Mucosa of descending colon (tissue), 3 donors: ENCODE data around the gene YEATS4. TPM values are rescaled to one million over a fixed set of nuclear protein-coding genes. Genes with fewer than 3 reads are reported as not detected.

Source experiments
- ATAC-seq: fragments of 200-7000 bp; cut with Tn5 transposase; one replicate; pipeline ENCODE4 v1.9.1; 2020; ENCODE audit warnings: mild to moderate bottlenecking, moderate library complexity
- DNase-seq, 3 donors: peaks; one replicate each; pipeline ENCODE4 v3.0.0-alpha.2; 2020
- H3K36me3 ChIP-seq: fragments of 200-600 bp; one replicate; pipeline ENCODE4 v1.8.0; 2021; ENCODE audit warnings: low read depth, mild to moderate bottlenecking
- H3K4me1 ChIP-seq: fragments of 200-600 bp; one replicate; pipeline ENCODE4 v1.8.0; 2021; ENCODE audit warnings: low read depth, mild to moderate bottlenecking
- H3K4me3 ChIP-seq: fragments of 200-600 bp; one replicate; pipeline ENCODE4 v1.8.0; 2021; ENCODE audit warnings: mild to moderate bottlenecking
- H3K9me3 ChIP-seq: fragments of 200-600 bp; one replicate; pipeline ENCODE4 v1.8.0; 2021; ENCODE audit warnings: mild to moderate bottlenecking
- intact Hi-C, 2 donors: fragments of 100-400 bp; cut with DNase I in 1 of 2; cut with micrococcal nuclease in 1 of 2; formaldehyde crosslinking; loops; one replicate each; pipeline versions ENCODE4 v1.11.0 to v1.11.1; 2022; cut with DNase I, micrococcal nuclease
- total RNA-seq, 3 donors: library from RNA; stranded (reverse); fragmentation: NEBNext Ultra II Directional in 2 of 3; extraction: Animal tissue kit (Norgen Biotek cat#: 25700) in 2 of 3; gene quantifications; one replicate each; pipeline versions ENCODE4 v1.2.1 to v1.2.4, GENCODE V29; 2021 to 2023
- TF ChIP-seq, protein P1 (sequence below): fragments of 200-600 bp; IDR thresholded peaks from one replicate; pipeline ENCODE4 v1.8.0; 2022; ENCODE audit warnings: antibody characterized with exemption, mild to moderate bottlenecking
- donor health status: DM: no; HTN: no; CAD: no; lungs with moderate emphysema.
- donor health status: DM: no; HTN: no; CAD: no.
- donor health status: DM: no; HTN: yes; CAD: no.

YEATS4 gene
- total RNA-seq, 3 donors from 2014 or later: 8.8 to 12.8 (median 10.7) TPM

GRCh38 chr12:69350777-69351176, 8.8 kb upstream of the YEATS4 start:
- ATAC-seq (no peak), DNase-seq (no peak)
- Histone ChIP-seq H3K4me1 (no peaks in the 10 kb centered on the region), H3K36me3 (no peaks in the 10 kb centered on the region), H3K4me3 (no peak overlapping the region), H3K9me3 (no peaks in the 10 kb centered on the region)
- TF ChIP-seq, protein P1, sequence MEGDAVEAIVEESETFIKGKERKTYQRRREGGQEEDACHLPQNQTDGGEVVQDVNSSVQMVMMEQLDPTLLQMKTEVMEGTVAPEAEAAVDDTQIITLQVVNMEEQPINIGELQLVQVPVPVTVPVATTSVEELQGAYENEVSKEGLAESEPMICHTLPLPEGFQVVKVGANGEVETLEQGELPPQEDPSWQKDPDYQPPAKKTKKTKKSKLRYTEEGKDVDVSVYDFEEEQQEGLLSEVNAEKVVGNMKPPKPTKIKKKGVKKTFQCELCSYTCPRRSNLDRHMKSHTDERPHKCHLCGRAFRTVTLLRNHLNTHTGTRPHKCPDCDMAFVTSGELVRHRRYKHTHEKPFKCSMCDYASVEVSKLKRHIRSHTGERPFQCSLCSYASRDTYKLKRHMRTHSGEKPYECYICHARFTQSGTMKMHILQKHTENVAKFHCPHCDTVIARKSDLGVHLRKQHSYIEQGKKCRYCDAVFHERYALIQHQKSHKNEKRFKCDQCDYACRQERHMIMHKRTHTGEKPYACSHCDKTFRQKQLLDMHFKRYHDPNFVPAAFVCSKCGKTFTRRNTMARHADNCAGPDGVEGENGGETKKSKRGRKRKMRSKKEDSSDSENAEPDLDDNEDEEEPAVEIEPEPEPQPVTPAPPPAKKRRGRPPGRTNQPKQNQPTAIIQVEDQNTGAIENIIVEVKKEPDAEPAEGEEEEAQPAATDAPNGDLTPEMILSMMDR: no peak
- intact Hi-C loops: no loop called here

DNA sequence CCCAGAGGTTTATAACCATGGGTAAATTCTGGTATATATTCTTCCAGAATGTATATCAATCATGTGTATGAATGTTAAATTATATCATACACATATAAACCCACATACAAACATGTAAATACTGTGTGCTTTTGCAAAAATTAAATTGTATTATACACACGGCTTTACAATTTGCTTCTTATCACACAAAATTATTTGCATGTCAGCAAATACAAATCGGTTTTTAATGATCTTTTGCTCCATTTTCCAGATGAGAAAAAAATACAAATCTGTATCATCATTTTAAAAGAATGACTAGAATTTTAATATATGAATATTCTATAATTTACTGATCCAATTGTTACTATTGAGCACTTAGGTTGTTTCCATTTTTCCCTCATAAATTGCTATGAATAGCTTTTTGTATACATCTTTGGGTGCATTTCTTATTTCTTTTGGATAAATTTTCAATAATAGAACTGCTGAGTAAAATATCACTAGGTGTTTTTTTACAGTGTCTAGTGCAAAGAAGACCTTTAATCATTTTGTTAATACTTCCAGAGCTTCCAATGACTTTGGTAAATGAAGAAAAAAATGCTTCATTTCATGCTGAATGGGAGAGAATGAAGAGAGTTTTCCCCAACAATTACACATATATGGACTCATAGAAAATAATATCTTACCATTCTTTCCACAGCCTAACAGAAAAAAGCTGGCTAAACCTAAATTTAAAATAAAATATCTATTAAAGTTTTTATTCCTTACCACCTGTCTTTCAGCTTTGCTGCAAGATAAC, 7.9 kb upstream of the YEATS4 start:
- TF ChIP-seq, protein P1: no peak
- Histone ChIP-seq H3K9me3 (no peaks in the 10 kb centered on the region), H3K4me3 (no peak overlapping the region), H3K36me3 (no peaks in the 10 kb centered on the region), H3K4me1 (no peaks in the 10 kb centered on the region)
- intact Hi-C loops: no loop called here
- ATAC-seq (no peak), DNase-seq (no peak)

DNA sequence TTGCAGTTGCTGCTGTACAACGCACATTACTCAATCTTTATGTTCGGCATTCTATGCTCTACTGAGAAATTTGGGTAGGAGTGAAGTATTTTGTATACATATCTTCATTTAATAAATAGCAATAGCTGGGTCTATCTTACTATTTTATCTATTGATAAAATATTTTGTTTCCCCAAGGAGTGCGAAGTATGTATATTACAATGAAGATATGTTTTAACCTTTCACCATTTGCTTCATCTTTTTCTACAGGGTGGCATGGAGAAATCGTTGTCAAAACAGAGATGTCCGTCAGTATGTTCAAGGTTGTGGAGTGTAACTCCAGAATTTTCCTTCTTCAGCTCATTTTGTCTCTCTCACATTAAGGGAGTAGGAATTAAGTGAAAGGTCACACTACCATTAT, 6.6 kb upstream of the YEATS4 start:
- intact Hi-C loops: no loop called here

DNA sequence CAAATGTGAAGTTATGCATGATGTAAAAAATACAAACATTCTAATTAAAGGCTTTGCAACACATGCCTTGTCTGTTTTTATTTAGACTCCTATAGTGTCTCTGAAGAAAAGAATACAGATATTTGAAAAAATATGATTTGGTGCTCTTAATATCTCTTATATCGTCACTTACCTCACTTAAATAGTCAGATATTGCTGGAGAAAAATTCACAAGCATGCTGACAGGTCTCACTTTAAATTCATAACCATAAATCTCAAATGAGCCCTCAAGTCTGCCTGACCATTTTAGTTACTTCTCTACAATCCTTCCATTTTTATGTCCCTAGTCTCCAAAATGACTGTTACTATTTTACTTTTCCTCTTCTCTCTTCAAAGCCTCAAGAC, 5.4 kb upstream of the YEATS4 start:
- ATAC-seq: no peak
- intact Hi-C loops: no loop called here
- DNase-seq: no peak
- Histone ChIP-seq H3K9me3 (no peaks in the 10 kb centered on the region), H3K36me3 (no peaks in the 10 kb centered on the region), H3K4me3 (no peak overlapping the region), H3K4me1 (peaks cover under 1% of the 10 kb centered on the region)
- TF ChIP-seq, protein P1: no peak

More for the DNA sequence above, 6.6 kb upstream of the YEATS4 start:
- ATAC-seq (no peak), DNase-seq (no peak)
- Histone ChIP-seq H3K4me1 (no peaks in the 10 kb centered on the region), H3K9me3 (no peaks in the 10 kb centered on the region), H3K36me3 (no peaks in the 10 kb centered on the region), H3K4me3 (no peak overlapping the region)
- TF ChIP-seq, protein P1: no peak

DNA sequence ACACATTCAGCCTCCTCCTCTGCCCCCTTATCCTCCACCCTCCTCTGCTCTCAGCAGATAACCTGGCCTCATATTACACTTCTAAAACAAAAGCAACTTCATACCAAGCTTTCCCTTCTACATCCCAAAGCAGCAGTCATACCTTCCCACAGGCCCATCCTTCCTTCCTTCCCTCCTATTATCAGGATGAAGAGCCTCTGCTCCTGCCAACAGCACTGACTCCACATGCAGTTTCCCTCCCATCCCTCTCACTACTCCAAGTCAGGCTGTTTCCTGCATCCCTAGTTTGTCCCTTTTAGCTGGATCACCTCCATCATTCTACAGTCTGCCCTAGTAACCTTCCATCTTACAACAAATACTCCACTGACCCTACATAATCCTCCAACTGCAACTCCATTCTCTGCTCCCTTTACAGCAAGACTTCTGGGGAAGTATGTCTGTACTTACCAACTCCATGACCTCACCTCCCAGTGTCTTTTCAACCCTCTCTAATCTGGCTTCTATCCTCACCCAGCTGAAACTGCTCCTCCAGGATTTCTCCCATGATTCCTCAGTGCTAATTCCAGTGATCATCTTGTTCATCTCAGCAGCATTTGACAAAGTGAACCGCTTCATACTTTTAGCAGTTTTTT, 4.9 kb upstream of the YEATS4 start:
- intact Hi-C loops: no loop called here
- ATAC-seq (no peak), DNase-seq (no peak)
- H3K9me3 ChIP-seq: no peaks in the 10 kb centered on the region
- TF ChIP-seq, protein P1: no peak
- no peaks in the 10 kb centered on the region for H3K36me3 ChIP-seq
- H3K4me1 ChIP-seq: peaks cover 3% of the 10 kb centered on the region
- H3K4me3 ChIP-seq: no peak overlapping the region
